Psoas muscle (tissue), 8 donors: Measurements from ENCODE around the gene HLA-DQA1. TPM values are rescaled to one million over a fixed set of nuclear protein-coding genes. Genes with fewer than 3 reads are reported as not detected.
"Not testable (repeated sequence)": the region's sequence is repeated elsewhere in the genome, so short reads cannot be mapped to it uniquely, and the experiment has no call there.

Source experiments
- ATAC-seq, 4 donors: fragments of 200-7000 bp; cut with Tn5 transposase; one replicate each; pipeline ENCODE4 v1.9.1; 2020; ENCODE audit warnings: moderate library complexity in 3 of 4, mild to moderate bottlenecking in 2 of 4
- DNase-seq, 2 donors: peaks; one replicate each; pipeline ENCODE4 v3.0.0-alpha.2; 2020
- H3K27ac ChIP-seq: fragments of 200-600 bp; one replicate; pipeline ENCODE4 v1.8.0; 2022
- H3K27me3 ChIP-seq, 3 donors: fragments of 200-600 bp in 1 of 3; one replicate each; pipeline versions ENCODE4 v1.6.1 to v1.8.0; 2013 to 2022; ENCODE audit warnings: low read length in 2 of 3, mild to moderate bottlenecking in 2 of 3, moderate library complexity in 1 of 3; ENCODE audit not compliant: insufficient read depth in 3 of 3
- H3K36me3 ChIP-seq, 2 donors: fragments of 200-600 bp in 1 of 2; one replicate each; pipeline versions ENCODE4 v1.6.1 to v1.8.0; 2013 to 2022; ENCODE audit warnings: low read depth in 1 of 2, mild to moderate bottlenecking in 1 of 2, moderate library complexity in 1 of 2; ENCODE audit not compliant: insufficient read depth in 1 of 2
- H3K4me1 ChIP-seq: fragments of 200-600 bp; one replicate; pipeline ENCODE4 v1.8.0; 2022
- H3K4me3 ChIP-seq: fragments of 200-600 bp; one replicate; pipeline ENCODE4 v1.8.0; 2022; ENCODE audit warnings: mild to moderate bottlenecking
- H3K9me3 ChIP-seq: fragments of 200-600 bp; one replicate; pipeline ENCODE4 v1.8.0; 2022
- CTCF ChIP-seq: fragments of 200-600 bp; IDR thresholded peaks from one replicate; pipeline ENCODE4 v1.8.0; 2022; ENCODE audit warnings: antibody characterized with exemption
- WGBS, 3 donors: extraction: QIAGEN DNeasy Blood & Tissue Kit; methylation state at CpG; one replicate each; pipeline versions ENCODE4 v1.1.6 to v1.1.7; 2013; 5-methylcytosine and 5-hydroxymethylcytosine counted together
- intact Hi-C, 2 donors: fragments of 100-400 bp; cut with DNase I; formaldehyde crosslinking; loops; one replicate each; pipeline versions ENCODE4 v1.11.0 to v1.14.2; 2022
- long read RNA-seq, 2 donors: library from polyadenylated mRNA; unstranded; transcript quantifications; one replicate each; pipeline ENCODE4 v2.0.0, GENCODE V29; 2021
- polyA plus RNA-seq, 3 donors: library from polyadenylated mRNA; stranded (reverse); fragments of 200-250 nt; gene quantifications; one replicate each; pipeline ENCODE4 v1.2.3, GENCODE V29; 2013
- total RNA-seq, 4 donors: library from RNA; stranded (reverse); fragmentation: NEBNext Ultra II Directional in 2 of 4; extraction: Animal tissue kit (Norgen Biotek cat#: 25700) in 2 of 4; gene quantifications; one replicate each; pipeline versions ENCODE4 v1.2.1 to v1.2.4, GENCODE V29; 2021 to 2023
- donor health status: healthy with polysubstance abuse.
- donor health status: DM: no; HTN: no; CAD: no; lungs with moderate emphysema.
- donor health status: Bipolar disorder and iron deficiency.
- donor health status: healthy.
- donor health status: DM: yes; HTN: yes; CAD: no.
- donor health status: DM: no; HTN: no; CAD: no.
- donor health status: DM: no; HTN: no; CAD: no.
- donor health status: DM: yes; HTN: yes; CAD: no.

The HLA-DQA1 gene
- total RNA-seq = 1 to 10 TPM; 1.3 to 7.8 (median 6.2) TPM
- 1 to 10 TPM; 5.9 to 7.8 (median 5.9) TPM for polyA plus RNA-seq
- long read RNA-seq, donor 1 = 0 reads
- long read RNA-seq, donor 2 = 0 reads

GRCh38 chr6:32637219-32637880 lies at the start of gene HLA-DQA1:
Gene HLA-DQA1 (plus strand): TSS chr6:32637406. CDS start chr6:32637459, 53 bp downstream.
- ATAC-seq (no peak), DNase-seq (no peak)
- no peaks in the 10 kb centered on the region for H3K4me1 ChIP-seq
- WGBS, 3 donors = 44 to 54% (median 48%) methylated on average over 7 of the region's 7 CpGs
- no peaks in the 10 kb centered on the region for H3K36me3 ChIP-seq
- H3K4me3 ChIP-seq = no peak within 1 kb of the TSS
- H3K27ac ChIP-seq = no peak within 1 kb of the TSS
- intact Hi-C loops = no loop called here
- no peaks in the 10 kb centered on the region for H3K9me3 ChIP-seq
- peaks cover 0 to 4% (median 0%) of the 10 kb centered on the region in 3 donors for H3K27me3 ChIP-seq
- no peak for TF ChIP-seq CTCF

- no peak for TF ChIP-seq CTCF
- H3K27me3 ChIP-seq = no peaks in the 10 kb centered on the region
- no peak overlapping the region for H3K4me3 ChIP-seq
- WGBS, 3 donors = 72 to 85% (median 80%) methylated on average over 2 of the region's 2 CpGs
- no peaks in the 10 kb centered on the region for H3K9me3 ChIP-seq
- no peak overlapping the region for H3K27ac ChIP-seq
- DNase-seq = no peak
- no peaks in the 10 kb centered on the region for H3K4me1 ChIP-seq
- intact Hi-C loops = loop anchor here in 1 of 2 donors (5.0 kb wide), 1 partner anchor 61 kb away; no protein-coding TSS in a partner anchor
- no peak for ATAC-seq
- no peaks in the 10 kb centered on the region for H3K36me3 ChIP-seq
These were observed 49.0 kb upstream of the HLA-DQA1 start for GRCh38 chr6:32588156-32588555.

GRCh38 chr6:32589596-32590449 lies 47.4 kb upstream of the HLA-DQA1 start, which contains the start of gene HLA-DRB1:
Gene HLA-DRB1 (minus strand): TSS chr6:32589848. CDS start chr6:32589742, 106 bp downstream.
- intact Hi-C loops = loop anchor here in 1 of 2 donors (5.0 kb wide), 1 partner anchor 63 kb away; no protein-coding TSS in a partner anchor
- ATAC-seq (peak; percentile 63 to 92 (median 76)), DNase-seq (peak; percentile 15 to 57)
- no peaks in the 10 kb centered on the region for H3K9me3 ChIP-seq
- H3K27ac ChIP-seq = no peak within 1 kb of the TSS
- H3K4me3 ChIP-seq = no peak within 1 kb of the TSS
- no peak for TF ChIP-seq CTCF
- H3K36me3 ChIP-seq = no peaks in the 10 kb centered on the region
- no peaks in the 10 kb centered on the region for H3K27me3 ChIP-seq
- 10 to 38% (median 19%) methylated on average over 7 to 9 of the region's 9 CpGs for WGBS, 3 donors
- H3K4me1 ChIP-seq = no peaks in the 10 kb centered on the region

- H3K36me3 ChIP-seq, H3K27ac ChIP-seq, H3K4me3 ChIP-seq, H3K27me3 ChIP-seq, DNase-seq, H3K9me3 ChIP-seq, intact Hi-C loops, ATAC-seq, H3K4me1 ChIP-seq: not testable (repeated sequence)
- WGBS, 3 donors = 92% methylated on average over 10 of the region's 10 CpGs; no CpG with 5 or more reads in 2 of the 3 donors
These were observed 46.5 kb upstream of the HLA-DQA1 start for GRCh38 chr6:32590713-32591112.

GRCh38 chr6:32597024-32597423 lies 40.2 kb upstream of the HLA-DQA1 start:
- H3K9me3 ChIP-seq = no peaks in the 10 kb centered on the region
- ATAC-seq (no peak), DNase-seq (no peak)
- no peak overlapping the region for H3K27ac ChIP-seq
- intact Hi-C loops = no loop called here
- no peak overlapping the region for H3K4me3 ChIP-seq
- H3K27me3 ChIP-seq = no peaks in the 10 kb centered on the region
- H3K4me1 ChIP-seq = no peaks in the 10 kb centered on the region
- H3K36me3 ChIP-seq = no peaks in the 10 kb centered on the region
- no peak for TF ChIP-seq CTCF
